Measurements from ENCODE around the gene EVX2.

GRCh38 chr2:176125772-176126054 is 42.0 kb upstream of the EVX2 start:
- TF ChIP-seq SP1 (IDR thresholded peaks at IDR 0.05) (no peak), ZNF384 (IDR thresholded peaks at IDR 0.05) (no peak)

Measured in HEK293T (cell line).